GM19328 (cell line): ENCODE measurements around the gene TDG.

ENCODE experiments used
- ATAC-seq: cut with Tn5 transposase; IDR thresholded peaks from one replicate; pipeline ENCODE4 v1.9.1; 2021; ENCODE audit warnings: mild to moderate bottlenecking, moderate library complexity; ENCODE audit not compliant: unreplicated experiment

Gene TDG

DNA sequence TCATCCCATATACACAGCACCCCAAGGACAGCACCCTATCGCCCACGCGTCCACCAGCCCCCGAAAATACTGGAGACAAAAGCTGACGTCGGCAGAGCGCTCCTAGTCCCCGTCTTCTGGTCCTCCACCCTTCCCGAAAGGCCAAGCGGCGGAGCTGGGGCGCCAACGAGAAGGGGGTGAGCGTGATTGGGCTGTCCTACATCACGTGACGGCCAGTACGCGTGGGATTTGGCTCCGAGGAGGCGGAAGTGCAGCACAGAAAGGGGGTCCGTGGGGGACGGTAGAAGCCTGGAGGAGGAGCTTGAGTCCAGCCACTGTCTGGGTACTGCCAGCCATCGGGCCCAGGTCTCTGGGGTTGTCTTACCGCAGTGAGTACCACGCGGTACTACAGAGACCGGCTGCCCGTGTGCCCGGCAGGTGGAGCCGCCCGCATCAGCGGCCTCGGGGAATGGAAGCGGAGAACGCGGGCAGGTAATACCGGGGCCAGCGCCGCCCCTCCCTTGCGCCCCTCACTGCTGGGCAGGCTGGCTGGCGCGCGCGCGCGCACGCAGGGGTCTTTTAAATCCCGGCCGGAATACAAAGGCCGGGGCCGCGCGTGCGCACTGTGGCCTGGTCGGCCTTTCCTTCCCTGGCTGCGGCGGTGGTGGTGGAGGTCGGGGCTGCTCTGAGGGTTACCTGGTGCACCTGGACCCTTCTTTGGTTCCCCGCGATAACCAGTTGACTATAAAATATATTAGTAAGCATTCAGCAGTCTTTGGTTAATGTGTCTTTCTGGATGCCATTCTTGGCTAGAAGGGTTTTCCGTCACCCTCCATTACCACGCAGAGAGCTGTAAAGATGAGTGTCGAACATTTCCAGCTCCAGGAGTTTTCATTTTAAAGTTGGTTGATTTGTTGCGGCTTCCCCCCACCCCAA, at the start of gene TDG:
Gene TDG, plus strand, starts transcription at position 283 of the 915 bp plus-strand sequence. Its CDS starts 166 bp downstream, at position 449.
- ATAC-seq: peak; percentile 95

DNA sequence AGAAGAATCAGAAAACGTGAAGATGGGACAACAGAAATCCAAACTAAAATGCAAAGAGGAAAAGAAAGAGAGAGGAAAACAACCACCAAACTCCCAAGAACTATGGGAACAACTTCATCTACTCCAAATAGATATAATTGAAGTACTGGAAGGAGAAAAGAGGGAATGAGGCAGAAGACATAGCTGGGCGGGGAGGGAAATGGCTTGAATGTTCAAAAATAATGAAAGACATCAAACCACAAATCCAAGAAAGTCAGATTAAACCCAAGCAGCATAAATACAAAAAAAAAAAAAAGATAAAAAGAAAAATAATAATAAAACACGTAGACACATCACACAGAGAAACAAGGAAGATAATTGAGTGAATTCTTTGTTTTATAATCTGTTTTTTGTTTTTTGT, 47.8 kb upstream of the TDG start:
- no peak for ATAC-seq

DNA sequence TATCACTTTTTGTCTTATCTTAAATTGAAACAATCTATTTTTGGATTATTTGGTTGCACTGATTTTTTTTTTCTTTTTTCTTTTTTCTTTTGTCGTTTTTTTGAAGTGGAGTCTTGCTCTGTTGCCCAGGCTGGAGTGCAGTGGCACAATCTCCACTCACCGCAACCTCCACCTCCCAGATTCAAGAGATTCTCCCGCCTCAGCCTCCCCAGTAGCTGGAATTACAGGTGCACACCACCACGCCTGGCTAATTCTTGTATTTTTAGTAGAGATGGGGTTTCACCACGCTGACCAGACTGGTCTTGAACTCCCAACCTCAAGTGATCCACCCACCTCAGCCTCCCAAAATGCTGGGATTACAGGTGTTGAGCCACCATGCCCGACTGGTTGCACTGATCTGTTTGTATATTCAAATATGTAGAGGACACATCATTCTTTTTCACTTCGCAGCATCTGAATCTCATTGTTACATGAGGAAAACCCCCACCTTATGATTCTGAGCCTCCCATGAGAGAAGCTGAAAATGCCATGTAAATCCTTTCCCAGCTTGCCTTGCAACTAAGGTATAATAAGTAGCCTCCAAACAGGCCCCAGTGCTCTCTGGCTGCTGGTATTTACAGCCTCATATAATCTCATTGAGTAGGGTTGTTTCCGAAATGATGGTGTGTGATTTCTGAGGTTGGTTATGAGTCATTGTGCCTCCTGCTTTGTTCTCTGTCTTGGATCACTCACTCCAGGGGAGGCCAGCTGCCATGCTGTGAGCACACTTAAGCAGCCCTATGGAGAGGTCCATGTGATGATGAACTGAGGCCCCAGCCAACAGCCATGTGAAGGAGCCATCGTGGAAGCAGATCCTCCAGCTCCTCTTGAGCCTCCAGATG, 40.7 kb upstream of the TDG start:
- ATAC-seq: no peak

DNA sequence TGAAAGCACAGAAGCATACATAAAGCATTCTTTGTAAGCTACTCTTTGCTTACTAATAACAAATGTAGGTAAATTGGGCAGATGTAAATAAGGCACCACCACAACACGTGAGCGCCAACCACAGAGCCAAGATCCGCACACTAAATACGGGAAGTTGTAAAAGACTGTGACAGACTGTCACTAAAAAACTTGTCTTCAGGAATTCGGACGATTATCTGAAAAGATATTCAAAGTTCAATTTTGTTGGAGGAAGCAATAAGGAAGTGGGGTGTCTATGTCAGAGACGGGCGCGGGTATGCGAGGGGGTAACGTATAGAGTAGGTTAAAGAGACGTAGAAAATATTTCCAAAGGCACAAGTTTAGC, 37.0 kb upstream of the TDG start:
- no peak for ATAC-seq

DNA sequence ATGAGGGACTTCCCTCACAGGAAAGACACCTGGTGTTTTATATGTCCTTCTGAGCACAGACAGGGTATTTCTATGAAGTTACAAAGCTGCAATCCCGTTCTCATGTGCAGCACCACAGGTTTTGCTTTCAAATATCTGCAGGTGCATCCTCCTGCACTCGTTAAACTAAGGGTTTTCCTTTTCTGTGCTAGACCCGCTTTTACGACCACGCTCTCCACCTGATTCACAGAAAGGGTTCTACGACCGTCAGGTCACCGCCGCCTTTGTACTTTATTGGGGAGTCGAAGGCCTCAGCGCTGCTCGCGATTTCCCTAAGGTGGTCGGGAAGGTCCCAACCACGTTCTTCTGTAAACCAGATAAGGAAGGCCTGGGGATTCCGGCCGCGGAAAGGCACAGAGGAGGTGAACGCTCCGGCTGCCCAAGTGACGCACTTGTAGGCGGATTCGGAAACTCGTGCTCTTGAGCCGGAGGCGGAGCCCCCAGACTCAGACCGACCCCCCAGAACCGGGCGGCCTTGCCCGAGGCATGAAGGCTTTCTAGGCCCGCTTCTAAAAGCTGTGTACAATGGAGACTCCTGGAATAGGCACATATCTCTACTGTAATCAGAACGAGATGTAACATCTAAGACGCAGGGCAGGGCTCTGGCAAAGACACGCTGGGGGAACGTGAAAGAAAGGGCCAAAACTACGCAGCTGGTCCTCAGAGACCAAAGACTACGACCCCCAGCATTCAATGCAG, 36.5 kb upstream of the TDG start:
- peak; percentile 14 for ATAC-seq

DNA sequence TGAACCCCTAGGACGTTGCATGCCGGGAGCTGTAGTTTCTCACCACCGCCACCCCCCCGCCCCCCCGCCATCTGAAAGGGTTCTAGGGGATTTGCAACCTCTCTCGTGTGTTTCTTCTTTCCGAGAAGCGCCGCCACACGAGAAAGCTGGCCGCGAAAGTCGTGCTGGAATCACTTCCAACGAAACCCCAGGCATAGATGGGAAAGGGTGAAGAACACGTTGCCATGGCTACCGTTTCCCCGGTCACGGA, 36.0 kb upstream of the TDG start:
- no peak for ATAC-seq

DNA sequence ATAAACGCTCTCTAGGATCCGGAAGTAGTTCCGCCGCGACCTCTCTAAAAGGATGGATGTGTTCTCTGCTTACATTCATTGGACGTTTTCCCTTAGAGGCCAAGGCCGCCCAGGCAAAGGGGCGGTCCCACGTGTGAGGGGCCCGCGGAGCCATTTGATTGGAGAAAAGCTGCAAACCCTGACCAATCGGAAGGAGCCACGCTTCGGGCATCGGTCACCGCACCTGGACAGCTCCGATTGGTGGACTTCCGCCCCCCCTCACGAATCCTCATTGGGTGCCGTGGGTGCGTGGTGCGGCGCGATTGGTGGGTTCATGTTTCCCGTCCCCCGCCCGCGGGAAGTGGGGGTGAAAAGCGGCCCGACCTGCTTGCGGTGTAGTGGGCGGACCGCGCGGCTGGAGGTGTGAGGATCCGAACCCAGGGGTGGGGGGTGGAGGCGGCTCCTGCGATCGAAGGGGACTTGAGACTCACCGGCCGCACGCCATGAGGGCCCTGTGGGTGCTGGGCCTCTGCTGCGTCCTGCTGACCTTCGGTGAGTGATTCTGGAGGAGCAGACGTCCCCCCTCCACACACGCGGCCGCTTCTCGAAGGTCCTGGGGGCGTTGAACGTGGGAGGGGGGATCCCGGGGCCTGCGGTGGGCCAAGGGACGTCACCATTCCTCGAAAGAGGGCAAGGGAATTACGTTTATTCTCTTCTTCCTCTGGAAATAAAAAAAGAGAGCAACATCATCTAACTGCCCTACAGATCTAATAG, 35.5 kb upstream of the TDG start, which contains the start of gene HSP90B1:
Gene HSP90B1, plus strand, starts transcription at position 377 of the 753 bp plus-strand sequence. Its CDS starts 106 bp downstream, at position 483.
- peak; percentile 59 for ATAC-seq

DNA sequence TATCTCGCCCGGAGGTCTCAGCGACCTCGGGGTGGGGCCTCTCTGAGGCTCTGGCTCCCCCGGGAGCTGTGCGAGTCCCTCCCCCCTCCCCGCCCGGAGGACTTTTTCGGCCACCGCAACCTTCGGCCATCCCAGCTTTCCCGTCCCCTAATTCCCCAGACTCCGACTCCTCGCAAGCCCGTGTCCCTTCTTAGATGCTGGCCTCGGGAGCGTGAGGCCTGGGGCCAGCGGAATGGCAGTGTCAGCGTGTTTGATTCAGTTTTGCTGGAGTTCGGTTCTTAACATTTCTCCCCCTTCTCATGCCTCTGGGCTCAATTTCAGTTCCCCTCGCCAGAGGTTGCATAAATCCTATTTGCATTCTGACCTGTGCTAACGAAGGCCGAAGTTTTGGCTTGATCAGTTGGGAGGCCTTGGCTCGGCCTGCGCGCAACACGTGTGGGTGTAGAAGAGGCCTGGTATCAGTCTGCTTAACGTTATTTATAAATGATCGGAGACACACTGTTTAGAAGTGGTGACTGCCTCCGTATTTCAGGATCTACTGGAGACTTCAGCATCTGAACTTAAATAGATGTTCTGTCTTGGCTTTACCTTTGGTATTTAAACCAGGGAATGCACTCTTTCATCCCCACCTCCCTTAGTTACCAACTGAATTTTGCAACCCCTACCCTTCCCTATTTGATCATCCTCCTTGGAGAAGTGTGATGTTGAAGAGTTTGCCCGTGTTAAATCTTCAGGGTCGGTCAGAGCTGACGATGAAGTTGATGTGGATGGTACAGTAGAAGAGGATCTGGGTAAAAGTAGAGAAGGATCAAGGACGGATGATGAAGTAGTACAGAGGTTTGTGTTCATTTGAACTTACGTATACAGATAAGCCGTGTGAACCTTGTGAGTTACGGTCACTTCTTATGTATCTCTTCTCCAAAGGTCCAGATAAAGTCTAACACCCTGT, 34.6 kb upstream of the TDG start:
- no peak for ATAC-seq

DNA sequence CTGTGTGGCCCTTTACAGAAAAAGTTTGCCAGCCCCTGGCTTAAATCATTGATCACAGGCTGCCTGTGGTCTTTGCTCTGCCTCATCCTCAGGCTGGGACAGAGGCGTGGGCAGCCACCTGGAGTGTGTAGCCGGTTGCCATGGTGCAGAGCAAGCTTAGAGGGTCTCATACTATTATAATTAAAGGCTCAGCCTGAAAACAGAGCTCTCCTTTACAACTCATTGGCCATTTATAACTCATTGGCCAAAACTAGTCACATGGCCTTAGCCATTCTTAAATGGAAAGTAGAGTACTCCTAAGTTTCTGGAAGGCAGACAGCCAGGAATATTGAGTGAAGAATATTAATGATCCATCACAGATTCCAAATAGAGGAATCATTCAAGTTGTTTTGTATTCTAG, 32.4 kb upstream of the TDG start:
- ATAC-seq: no peak

DNA sequence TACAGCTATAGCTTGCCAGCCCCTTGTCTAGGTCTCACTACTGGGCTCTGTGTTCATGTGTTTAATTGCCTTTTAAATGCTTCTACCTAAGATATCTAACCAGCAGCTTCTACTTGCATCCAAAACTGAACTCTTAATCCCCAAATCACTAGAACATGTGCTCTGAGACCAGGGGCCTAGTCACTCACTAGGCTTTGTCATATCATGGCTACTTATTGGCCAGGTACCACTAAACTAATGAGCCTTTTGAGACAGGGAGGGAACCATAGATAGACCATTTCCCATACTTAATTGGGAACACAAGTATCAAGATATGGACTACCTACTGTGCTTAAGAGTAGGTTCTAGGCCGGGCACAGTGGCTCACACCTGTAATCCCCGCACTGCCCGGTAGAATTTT, 29.0 kb upstream of the TDG start:
- no peak for ATAC-seq

DNA sequence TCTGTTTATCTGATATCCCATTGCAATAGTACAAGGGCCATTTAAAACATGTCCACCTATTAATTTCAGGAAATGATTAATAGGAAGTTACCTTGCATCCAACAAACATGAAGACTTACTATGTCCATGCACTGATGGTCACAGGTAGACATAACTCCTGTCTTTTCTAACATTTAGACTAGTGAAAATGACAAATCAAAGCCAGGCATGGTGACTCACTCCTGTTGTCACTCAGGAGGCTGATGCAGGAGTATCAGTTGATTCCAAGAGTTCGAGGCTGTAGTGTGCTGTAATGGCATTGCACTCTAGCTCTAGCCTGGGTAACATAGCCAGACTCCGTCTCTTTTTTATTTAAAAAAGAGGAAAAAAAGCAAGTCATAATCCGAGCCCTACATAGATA, 20.7 kb upstream of the TDG start:
- ATAC-seq: no peak

DNA sequence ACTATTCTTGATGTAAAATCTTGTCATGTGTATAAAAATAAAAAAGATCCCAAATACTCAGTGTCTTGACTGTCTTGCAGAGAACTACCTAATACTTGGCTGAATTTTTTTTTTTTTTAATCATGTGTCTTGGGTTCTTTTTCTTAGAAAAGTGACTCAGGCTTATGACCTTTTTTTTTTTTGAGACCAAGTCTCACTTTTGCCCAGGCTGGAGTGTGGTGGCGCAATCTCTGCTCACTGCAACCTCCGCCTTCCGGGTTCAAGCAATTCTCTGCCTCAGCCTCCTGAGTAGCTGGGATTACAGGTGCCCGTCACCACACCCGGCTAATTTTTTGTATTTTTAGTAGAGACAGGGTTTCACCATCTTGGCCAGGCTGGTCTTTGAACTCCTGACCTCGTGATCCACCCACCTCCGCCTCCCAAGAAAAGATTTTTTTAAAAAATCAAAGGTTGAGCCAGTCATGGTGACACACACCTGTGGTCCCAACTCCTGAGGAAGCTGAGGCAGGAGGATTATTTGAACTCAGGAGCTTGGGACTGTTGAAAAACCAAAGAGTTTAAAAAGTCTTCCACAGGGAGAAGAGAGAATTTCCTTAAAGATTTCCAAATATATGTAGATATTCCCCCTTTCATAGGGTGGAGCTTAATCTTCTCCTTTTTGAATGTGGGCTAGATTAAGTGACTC, 17.7 kb upstream of the TDG start:
- ATAC-seq: no peak

DNA sequence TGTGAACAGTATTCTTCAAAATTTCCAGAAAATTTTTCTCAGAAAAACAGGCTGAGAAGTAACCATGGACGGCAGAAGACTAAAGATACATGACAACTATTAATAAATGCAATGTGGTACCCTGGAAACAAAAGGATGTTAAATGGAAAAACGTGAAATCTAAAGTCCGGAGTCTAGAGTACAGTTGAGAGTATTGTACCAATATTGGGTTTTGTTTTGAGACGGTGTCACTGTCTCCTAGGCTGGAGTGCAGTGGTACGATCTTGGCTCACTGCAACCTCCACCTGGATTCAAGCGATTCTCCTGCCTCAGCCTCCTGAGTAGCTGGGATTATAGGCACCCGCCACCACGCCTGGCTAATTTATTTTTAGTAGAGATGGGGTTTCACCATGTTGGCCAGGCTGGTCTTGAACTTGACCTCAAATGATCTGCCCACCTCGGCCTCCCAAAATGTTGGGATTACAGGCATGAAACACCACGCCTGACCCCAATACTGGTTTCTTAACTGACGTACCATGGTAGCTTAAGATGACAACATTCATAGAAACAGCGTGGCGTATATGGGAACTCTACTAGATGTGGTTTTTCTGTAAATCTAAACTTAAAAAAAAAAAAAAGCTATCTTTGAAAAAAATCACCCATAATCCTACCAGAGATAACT, 16.8 kb upstream of the TDG start:
- ATAC-seq: no peak

DNA sequence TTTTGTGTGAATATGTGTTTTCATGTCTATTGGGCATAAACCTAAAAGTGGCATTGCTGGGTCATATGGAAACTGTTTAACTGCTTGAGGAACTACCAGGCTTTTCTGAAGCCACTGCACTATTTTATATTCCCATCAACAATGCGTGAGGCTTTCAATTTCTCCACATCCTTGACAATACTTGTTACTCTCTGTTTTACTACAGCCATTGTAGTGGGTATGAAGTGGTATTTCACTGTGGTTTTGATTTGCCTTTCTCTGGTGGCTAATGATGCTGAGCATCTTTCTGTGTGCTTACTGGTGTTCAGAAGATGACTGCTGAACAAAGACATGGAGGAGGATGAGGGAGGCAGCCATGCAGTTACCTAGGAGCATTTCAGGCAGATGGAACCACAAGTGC, 13.2 kb upstream of the TDG start:
- ATAC-seq: no peak

DNA sequence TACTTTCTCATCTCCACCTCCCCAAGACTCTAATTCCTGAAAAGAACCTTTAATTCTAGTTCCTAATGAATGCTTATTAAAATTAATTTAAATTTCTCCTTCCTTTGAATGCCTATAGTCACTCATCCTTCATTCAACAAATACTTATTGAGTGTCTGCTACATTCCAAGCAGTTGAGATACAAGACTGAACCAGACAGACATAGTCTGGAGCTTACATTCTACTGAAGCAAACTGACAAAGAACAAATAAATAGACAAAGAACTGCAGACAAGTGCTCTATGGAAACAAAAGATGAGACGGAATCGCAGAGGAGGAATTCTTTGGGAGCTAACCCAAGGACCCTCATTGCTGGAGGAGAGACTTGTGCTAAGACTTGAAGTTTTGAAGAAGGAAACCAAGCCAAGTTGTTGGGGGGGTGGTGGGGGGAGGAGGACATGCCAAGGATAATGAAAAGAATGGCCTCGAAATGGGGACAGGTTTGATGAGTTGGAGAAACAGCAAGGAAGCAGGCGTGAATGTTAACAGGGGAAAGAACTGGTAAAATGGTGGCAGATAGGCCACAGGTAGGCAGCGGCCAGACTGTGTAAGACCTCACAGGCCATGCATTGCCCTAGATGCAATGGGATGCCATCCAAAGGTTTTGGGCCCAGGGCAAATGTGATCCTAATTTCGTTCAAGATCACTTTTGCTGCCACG, 9.7 kb upstream of the TDG start:
- ATAC-seq: no peak

DNA sequence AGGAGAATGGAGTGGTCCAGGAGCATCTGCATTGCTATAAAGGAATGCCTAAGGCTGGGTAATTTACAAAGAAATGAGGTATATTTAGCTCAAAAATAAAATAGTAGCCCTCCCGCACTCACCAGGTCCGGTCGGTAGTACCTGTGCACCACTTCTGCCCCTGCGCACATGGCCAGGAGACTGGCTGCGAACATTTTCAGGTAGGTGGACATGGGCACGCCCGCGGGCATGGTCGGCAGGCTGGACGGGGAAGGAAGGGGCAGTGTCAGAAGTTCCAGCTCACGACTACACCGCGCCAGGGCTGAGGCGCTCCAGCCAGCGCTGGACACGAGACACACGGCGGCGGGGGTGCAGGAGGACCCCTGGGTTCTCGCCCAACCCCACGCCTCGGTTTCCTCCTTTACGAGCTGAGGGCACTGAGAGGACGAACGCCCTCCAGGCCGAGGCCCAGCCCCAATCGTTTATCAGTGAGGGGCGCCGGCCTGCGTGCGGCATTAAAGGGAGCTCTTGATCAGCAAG, 9.1 kb upstream of the TDG start:
- ATAC-seq: peak; percentile 17

DNA sequence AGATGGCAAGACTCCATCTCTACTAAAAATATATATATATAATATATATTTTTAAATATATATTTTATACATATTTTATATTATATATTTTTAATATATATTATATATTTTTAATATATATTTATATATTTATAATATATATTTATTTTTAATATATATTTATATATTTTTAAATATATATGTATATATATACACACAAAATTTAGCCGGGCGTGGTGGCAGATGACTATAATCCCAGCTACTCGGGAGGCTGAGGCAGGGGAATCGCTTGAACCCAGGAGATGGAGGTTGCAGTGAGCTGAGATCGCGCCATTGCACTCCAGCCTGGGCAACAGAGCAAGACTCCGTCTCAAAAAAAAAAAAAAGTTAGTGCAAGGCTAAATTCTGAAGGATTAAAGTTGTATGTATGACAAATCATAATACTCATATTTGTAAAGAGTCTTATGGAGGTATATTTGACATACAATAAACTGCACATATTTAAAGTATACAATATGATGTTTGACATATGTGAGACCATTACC, 7.7 kb upstream of the TDG start:
- no peak for ATAC-seq
